Nephron progenitor cell (in vitro differentiated cells): ENCODE data around the gene TMEM63C.

Source experiments
- DNase-seq: peaks from one replicate; pipeline ENCODE4 v3.0.0; 2021
- H3K27ac Mint-ChIP-seq: 2 replicates; pipeline ENCODE4 v1.8.0; 2021; ENCODE audit warnings: mild to moderate bottlenecking, moderate library complexity, mixed read lengths
- H3K27me3 Mint-ChIP-seq: 2 replicates; pipeline ENCODE4 v1.8.0; 2021; ENCODE audit warnings: mild to moderate bottlenecking, low read depth, mixed read lengths; ENCODE audit not compliant: poor library complexity
- H3K36me3 Mint-ChIP-seq: 2 replicates; pipeline ENCODE4 v1.8.0; 2021; ENCODE audit warnings: low read depth, mixed read lengths
- H3K4me1 Mint-ChIP-seq: 2 replicates; pipeline ENCODE4 v1.8.0; 2021; ENCODE audit warnings: mixed read lengths
- H3K4me3 Mint-ChIP-seq: 2 replicates; pipeline ENCODE4 v1.8.0; 2021; ENCODE audit warnings: mild to moderate bottlenecking, moderate library complexity, mixed read lengths
- H3K9me3 Mint-ChIP-seq: 2 replicates; pipeline ENCODE4 v1.8.0; 2021; ENCODE audit warnings: mild to moderate bottlenecking, moderate library complexity, mixed read lengths
- TF ChIP-seq, protein P1 (sequence below): fragments of 200-600 bp; sonication (generic); IDR thresholded peaks from 2 replicates; pipeline ENCODE4 v1.5.0; 2021; ENCODE audit warnings: antibody characterized with exemption

Gene TMEM63C

DNA sequence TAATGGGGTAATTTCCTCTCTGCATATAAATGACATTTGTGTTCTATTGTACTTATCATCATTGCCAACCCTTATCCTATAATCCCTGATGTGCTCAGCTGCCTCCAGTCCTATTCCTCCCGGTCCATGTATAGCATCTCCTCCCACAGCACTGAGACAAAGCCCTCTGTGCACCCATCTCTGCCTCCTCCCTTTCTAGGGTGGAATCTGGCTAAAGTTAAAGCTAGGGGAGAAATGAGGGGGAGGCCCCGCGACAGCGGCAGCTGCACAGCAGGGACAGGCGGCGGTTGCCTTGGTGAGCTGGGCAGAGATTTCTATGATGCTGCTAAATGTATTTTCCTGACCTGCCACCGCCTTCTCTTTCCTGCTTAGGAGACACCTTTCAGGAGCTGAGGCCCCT lies 27.2 kb upstream of the TMEM63C start:
- TF ChIP-seq, protein P1, sequence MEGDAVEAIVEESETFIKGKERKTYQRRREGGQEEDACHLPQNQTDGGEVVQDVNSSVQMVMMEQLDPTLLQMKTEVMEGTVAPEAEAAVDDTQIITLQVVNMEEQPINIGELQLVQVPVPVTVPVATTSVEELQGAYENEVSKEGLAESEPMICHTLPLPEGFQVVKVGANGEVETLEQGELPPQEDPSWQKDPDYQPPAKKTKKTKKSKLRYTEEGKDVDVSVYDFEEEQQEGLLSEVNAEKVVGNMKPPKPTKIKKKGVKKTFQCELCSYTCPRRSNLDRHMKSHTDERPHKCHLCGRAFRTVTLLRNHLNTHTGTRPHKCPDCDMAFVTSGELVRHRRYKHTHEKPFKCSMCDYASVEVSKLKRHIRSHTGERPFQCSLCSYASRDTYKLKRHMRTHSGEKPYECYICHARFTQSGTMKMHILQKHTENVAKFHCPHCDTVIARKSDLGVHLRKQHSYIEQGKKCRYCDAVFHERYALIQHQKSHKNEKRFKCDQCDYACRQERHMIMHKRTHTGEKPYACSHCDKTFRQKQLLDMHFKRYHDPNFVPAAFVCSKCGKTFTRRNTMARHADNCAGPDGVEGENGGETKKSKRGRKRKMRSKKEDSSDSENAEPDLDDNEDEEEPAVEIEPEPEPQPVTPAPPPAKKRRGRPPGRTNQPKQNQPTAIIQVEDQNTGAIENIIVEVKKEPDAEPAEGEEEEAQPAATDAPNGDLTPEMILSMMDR = no peak
- Mint-ChIP-seq H3K4me1 (peaks cover 22% of the 10 kb centered on the region), H3K4me3 (no peak overlapping the region), H3K36me3 (no peaks in the 10 kb centered on the region), H3K27ac (no peak overlapping the region), H3K27me3 (peaks cover 27% of the 10 kb centered on the region), H3K9me3 (no peaks in the 10 kb centered on the region)
- DNase-seq = no peak

DNA sequence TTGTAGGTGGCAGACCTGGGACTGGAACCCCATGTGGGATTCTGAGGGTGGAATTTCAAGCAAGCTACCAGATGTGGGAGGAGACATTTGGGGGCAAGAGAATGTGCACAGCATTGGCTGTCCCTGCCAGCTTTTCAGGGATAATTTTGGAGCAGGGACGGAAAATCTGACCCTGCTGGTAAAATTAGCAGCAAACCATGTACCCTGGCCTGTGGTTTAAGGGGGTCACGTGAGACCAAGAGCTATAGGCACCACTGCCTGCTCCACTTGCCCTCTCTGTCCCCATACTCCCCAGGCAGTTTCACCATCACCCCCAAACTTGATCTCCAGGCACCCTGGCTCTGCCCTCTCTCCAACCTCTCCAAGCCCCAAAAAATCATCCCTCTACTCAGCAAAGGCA lies 26.5 kb upstream of the TMEM63C start:
- no peak for DNase-seq
- H3K27ac Mint-ChIP-seq = no peak overlapping the region
- peaks cover 22% of the 10 kb centered on the region for H3K4me1 Mint-ChIP-seq
- TF ChIP-seq, protein P1 = no peak
- H3K4me3 Mint-ChIP-seq = no peak overlapping the region
- no peaks in the 10 kb centered on the region for H3K36me3 Mint-ChIP-seq
- H3K9me3 Mint-ChIP-seq = no peaks in the 10 kb centered on the region
- H3K27me3 Mint-ChIP-seq = peaks cover 27% of the 10 kb centered on the region

DNA sequence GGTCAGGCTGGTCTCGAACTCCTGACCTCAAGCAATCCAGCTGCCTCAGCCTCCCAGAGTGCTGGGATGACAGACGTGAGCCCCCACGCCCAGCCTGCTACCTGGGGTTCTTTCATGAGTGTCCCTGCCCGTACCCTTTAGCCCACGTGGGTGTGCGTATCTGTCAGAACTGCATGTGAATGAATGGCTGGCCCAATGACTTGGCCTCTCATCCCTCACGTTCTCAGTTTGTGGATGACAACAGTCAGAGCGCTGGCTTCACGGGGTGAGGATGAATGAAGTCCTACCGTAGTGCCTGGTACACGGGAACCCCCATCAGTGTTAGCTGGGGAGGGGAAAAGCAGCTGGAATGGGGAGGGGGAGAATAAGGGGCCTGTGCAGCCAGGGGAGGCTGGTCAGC lies 23.9 kb upstream of the TMEM63C start:
- no peaks in the 10 kb centered on the region for H3K36me3 Mint-ChIP-seq
- no peaks in the 10 kb centered on the region for H3K9me3 Mint-ChIP-seq
- H3K27ac Mint-ChIP-seq = no peak overlapping the region
- no peak overlapping the region for H3K4me3 Mint-ChIP-seq
- no peak for DNase-seq
- peaks cover 29% of the 10 kb centered on the region for H3K27me3 Mint-ChIP-seq
- peaks cover 22% of the 10 kb centered on the region for H3K4me1 Mint-ChIP-seq
- TF ChIP-seq, protein P1 = no peak

DNA sequence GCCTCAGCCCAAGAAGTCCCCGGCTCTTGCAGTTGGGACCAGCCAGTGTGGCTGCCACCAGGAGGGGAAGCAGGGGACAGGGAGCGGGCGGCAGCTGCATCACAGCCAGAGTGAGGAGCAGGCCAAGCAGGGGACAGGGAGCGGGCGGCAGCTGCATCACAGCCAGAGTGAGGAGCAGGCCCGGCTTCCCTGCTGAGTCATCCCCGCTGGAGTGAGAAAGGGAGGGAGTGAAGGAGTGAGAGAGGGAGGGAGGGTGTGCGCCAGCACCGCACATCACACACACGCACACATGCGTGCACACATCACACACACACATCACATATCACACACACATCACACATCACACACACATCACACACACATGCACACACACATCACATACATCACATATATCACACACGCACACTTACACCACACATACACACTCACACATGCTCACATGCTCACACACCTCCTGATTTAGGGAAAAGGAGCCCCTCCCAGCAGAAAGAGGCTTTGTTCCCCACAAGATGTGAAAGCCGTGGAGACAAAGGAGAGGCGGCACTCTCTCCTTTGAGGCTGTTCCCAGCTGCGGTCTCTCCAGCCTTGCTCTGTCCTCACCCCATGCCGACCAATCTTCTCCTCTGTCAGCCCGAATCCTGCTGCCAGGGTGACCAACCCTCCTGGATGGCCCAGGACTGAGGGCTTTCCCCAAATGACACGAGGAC lies 23.3 kb upstream of the TMEM63C start:
- H3K27me3 Mint-ChIP-seq = peaks cover 25% of the 10 kb centered on the region
- peaks cover 22% of the 10 kb centered on the region for H3K4me1 Mint-ChIP-seq
- peak; percentile 53 for DNase-seq

DNA sequence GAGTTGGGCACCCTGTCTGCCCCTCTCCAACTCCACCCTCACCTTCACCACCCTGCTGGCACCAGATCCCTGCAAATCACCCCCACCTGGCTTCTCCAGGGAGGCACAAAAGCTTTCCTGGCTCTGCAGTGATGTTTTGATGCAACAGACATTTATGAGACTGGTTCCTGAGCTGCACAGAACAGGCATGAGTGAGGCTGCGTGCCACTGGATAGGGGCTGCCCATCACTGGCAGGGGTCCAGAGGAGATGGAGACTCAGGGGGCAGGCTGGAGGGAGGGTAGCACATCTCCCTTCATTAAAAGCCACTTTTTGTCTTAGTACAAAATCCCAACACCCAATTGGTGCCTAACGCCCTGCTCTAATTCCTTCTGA lies 22.7 kb upstream of the TMEM63C start:
- Mint-ChIP-seq H3K27me3 (peaks cover 21% of the 10 kb centered on the region), H3K27ac (no peak overlapping the region), H3K4me3 (peak overlapping the region; percentile 14), H3K9me3 (no peaks in the 10 kb centered on the region), H3K4me1 (peaks cover 22% of the 10 kb centered on the region), H3K36me3 (no peaks in the 10 kb centered on the region)
- TF ChIP-seq, protein P1 = no peak
- DNase-seq = no peak

More for the DNA sequence above, 23.3 kb upstream of the TMEM63C start:
- Mint-ChIP-seq H3K9me3 (no peaks in the 10 kb centered on the region), H3K27ac (no peak overlapping the region), H3K4me3 (peak overlapping the region; percentile 14), H3K36me3 (no peaks in the 10 kb centered on the region)
- TF ChIP-seq, protein P1 = no peak

DNA sequence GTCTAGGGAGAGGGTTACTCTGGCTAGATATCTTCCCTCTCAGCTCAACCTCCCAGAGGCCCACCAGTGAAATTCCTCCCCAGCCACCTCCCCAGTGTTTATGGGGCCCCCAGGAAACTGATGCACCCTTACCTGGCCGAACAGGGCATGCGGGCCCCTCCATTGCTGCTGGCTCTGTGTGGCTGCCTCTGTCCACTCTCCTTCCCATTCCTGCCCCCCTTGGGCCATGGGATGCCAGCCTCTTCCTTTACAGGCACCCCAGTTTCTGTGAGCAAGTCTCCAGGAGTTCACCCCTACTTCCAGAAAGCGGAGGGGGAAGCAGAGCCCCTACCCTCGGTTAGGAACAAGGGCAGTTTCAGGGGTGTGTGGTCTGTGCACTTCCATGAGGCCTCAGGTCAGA lies 20.6 kb upstream of the TMEM63C start:
- no peaks in the 10 kb centered on the region for H3K9me3 Mint-ChIP-seq

More for the DNA sequence above, 20.6 kb upstream of the TMEM63C start:
- no peaks in the 10 kb centered on the region for H3K36me3 Mint-ChIP-seq
- peaks cover 11% of the 10 kb centered on the region for H3K27me3 Mint-ChIP-seq
- no peak overlapping the region for H3K4me3 Mint-ChIP-seq
- DNase-seq = no peak
- H3K4me1 Mint-ChIP-seq = peaks cover 17% of the 10 kb centered on the region
- H3K27ac Mint-ChIP-seq = no peak overlapping the region
- TF ChIP-seq, protein P1 = no peak
